HCT116 (cell line): ENCODE data around the gene GDPD1. TPM values are rescaled to one million over a fixed set of nuclear protein-coding genes. Genes with fewer than 3 reads are reported as not detected.

Experiments used
- ATAC-seq: fragments of 200-7000 bp; cut with Tn5 transposase; 2 replicates; pipeline ENCODE4 v1.9.1; 2020; ENCODE audit warnings: mild to moderate bottlenecking, moderate library complexity
- BruUV-seq: library from RNA; stranded (reverse); fragments of 400-500 nt; replicated peaks from 2 replicates; lab custom pipeline; 2021; lab: Mats Ljungman, UMichigan
- CTCF ChIA-PET: fragments of 300-600 bp; sonication (Branson Sonifier 250); formaldehyde crosslinking; loops from one replicate; lab custom pipeline; 2021; ENCODE audit warnings: antibody characterized with exemption; lab: Charles Lee
- POLR2A ChIA-PET: fragments of 300-600, 350-600 bp; sonication (Branson Sonifier 250); formaldehyde crosslinking; loops from one replicate; lab custom pipeline; 2021; ENCODE audit warnings: antibody characterized with exemption; lab: Charles Lee
- RAD21 ChIA-PET, 2 experiments: fragments of 300-600 bp; sonication (Branson Sonifier 250); formaldehyde crosslinking; loops; one replicate each; lab custom pipeline; 2023; ENCODE audit warnings: low total read pairs in 2 of 2; ENCODE audit not compliant: uncharacterized antibody in 2 of 2, unreplicated experiment in 2 of 2, low non-redundant PET in 1 of 2; lab: Charles Lee
- DNase-seq: peaks from one replicate; pipeline ENCODE4 v3.0.0-alpha.2; 2010; ENCODE audit warnings: low read depth, low spot score
- H2AFZ ChIP-seq: fragments of 200-600 bp; shearing (Covaris generic), sonication (generic); 2 replicates; pipeline ENCODE4 v1.6.1; 2017; ENCODE audit warnings: low read depth, mixed run types, mixed read lengths, antibody characterized with exemption, low read length; ENCODE audit not compliant: poor library complexity, severe bottlenecking
- H3K27ac ChIP-seq: 2 replicates; pipeline ENCODE4 v1.5.1; 2012; ENCODE audit warnings: low read depth, low read length
- H3K27me3 ChIP-seq: fragments of 200-600 bp; sonication (generic); 2 replicates; pipeline ENCODE4 v1.6.1; 2016; ENCODE audit warnings: mixed run types, low read length, mixed read lengths; ENCODE audit not compliant: insufficient read depth
- H3K36me3 ChIP-seq, 2 experiments: fragments of 200-500 bp in 1 of 2; fragments of 200-600 bp in 1 of 2; sonication (Bioruptor generic) in 1 of 2; sonication (generic) in 1 of 2; 2 replicates each; pipeline versions ENCODE4 v1.5.1 to v1.6.1; 2014 to 2016; ENCODE audit warnings: low read length in 2 of 2, inconsistent platforms in 1 of 2, mixed read lengths in 1 of 2, mixed run types in 1 of 2; ENCODE audit not compliant: insufficient read depth in 2 of 2, control insufficient read depth in 1 of 2
- H3K4me1 ChIP-seq, 2 experiments: fragments of 200-600 bp in 1 of 2; sonication (generic) in 1 of 2; 2 replicates each; pipeline versions ENCODE4 v1.5.1 to v1.6.1; 2012 to 2017; ENCODE audit warnings: low read length in 2 of 2, inconsistent platforms in 1 of 2, mild to moderate bottlenecking in 1 of 2, mixed read lengths in 1 of 2, mixed run types in 1 of 2, moderate library complexity in 1 of 2; ENCODE audit not compliant: insufficient read depth in 2 of 2, control insufficient read depth in 1 of 2
- H3K4me2 ChIP-seq: fragments of 200-600 bp; sonication (generic); 2 replicates; pipeline ENCODE4 v1.6.1; 2017; ENCODE audit warnings: mixed run types, low read length, mixed read lengths
- H3K4me3 ChIP-seq, 2 experiments: fragments of 200-600 bp in 1 of 2; sonication (generic) in 1 of 2; replicated peaks in 1 of 2; 2 replicates each; pipeline ENCODE4 v1.5.1; 2011 to 2016; ENCODE audit warnings: low read length in 2 of 2, control low read depth in 1 of 2, low read depth in 1 of 2, mild to moderate bottlenecking in 1 of 2, mixed read lengths in 1 of 2, mixed run types in 1 of 2
- H3K79me2 ChIP-seq: fragments of 200-600 bp; sonication (generic); 2 replicates; pipeline ENCODE4 v1.6.1; 2017; ENCODE audit warnings: mild to moderate bottlenecking, mixed run types, low read length, moderate library complexity, mixed read lengths; ENCODE audit not compliant: insufficient read depth
- H3K9ac ChIP-seq: fragments of 200-600 bp; sonication (generic); 2 replicates; pipeline ENCODE4 v1.6.1; 2016; ENCODE audit warnings: low read length, mixed read lengths
- H3K9me2 ChIP-seq: fragments of 200-600 bp; sonication (generic), shearing (Covaris generic); 2 replicates; pipeline ENCODE4 v1.6.1; 2017; ENCODE audit warnings: mixed run types, mild to moderate bottlenecking, moderate library complexity; ENCODE audit not compliant: insufficient read depth
- H3K9me3 ChIP-seq, 2 experiments: fragments of 200-500 bp in 1 of 2; fragments of 200-600 bp in 1 of 2; sonication (Bioruptor generic) in 1 of 2; sonication (generic) in 1 of 2; 2 replicates each; pipeline ENCODE4 v1.6.1; 2014 to 2017; ENCODE audit warnings: low read length in 2 of 2, mixed read lengths in 2 of 2, inconsistent platforms in 1 of 2, low read depth in 1 of 2, mild to moderate bottlenecking in 1 of 2, mixed run types in 1 of 2, moderate library complexity in 1 of 2; ENCODE audit not compliant: control insufficient read depth in 1 of 2, insufficient read depth in 1 of 2
- H4K20me1 ChIP-seq: fragments of 200-600 bp; sonication (generic), shearing (Covaris generic); 2 replicates; pipeline ENCODE4 v1.6.1; 2017; ENCODE audit warnings: mixed run types, mild to moderate bottlenecking, moderate library complexity; ENCODE audit not compliant: insufficient read depth
- CBX3 ChIP-seq: IDR thresholded peaks from 2 replicates; pipeline ENCODE4 v1.6.1; 2012; ENCODE audit warnings: low read depth
- CEBPB ChIP-seq: IDR thresholded peaks from 2 replicates; pipeline ENCODE4 v1.6.1; 2012; ENCODE audit warnings: low read depth
- EGR1 ChIP-seq: IDR thresholded peaks from 2 replicates; pipeline ENCODE4 v1.6.1; 2012; ENCODE audit warnings: low read depth
- ELF1 ChIP-seq: IDR thresholded peaks from 2 replicates; pipeline ENCODE4 v1.6.1; 2012; ENCODE audit warnings: low read depth, borderline replicate concordance
- EZH2phosphoT487 ChIP-seq: fragments of 200-600 bp; IDR thresholded peaks from 2 replicates; pipeline ENCODE4 v1.6.1; 2018; ENCODE audit warnings: antibody characterized with exemption, borderline replicate concordance
- FOSL1 ChIP-seq: IDR thresholded peaks from 2 replicates; pipeline ENCODE4 v1.6.1; 2012; ENCODE audit warnings: low read depth
- JUND ChIP-seq: IDR thresholded peaks from 2 replicates; pipeline ENCODE4 v1.6.1; 2012
- POLR2A ChIP-seq: IDR thresholded peaks from 2 replicates; pipeline ENCODE4 v1.7.0; 2011; ENCODE audit warnings: borderline replicate concordance; ENCODE audit not compliant: insufficient read depth, insufficient read length; ENCODE audit errors: extremely low read depth
- RAD21 ChIP-seq: IDR thresholded peaks from 2 replicates; pipeline ENCODE4 v1.6.1; 2012; ENCODE audit warnings: low read depth, mild to moderate bottlenecking
- SIN3A ChIP-seq: IDR thresholded peaks from 2 replicates; pipeline ENCODE4 v1.6.1; 2012; ENCODE audit warnings: low read depth
- SP1 ChIP-seq: IDR thresholded peaks from 2 replicates; pipeline ENCODE4 v1.6.1; 2012; ENCODE audit warnings: low read depth
- SRF ChIP-seq: IDR thresholded peaks from 2 replicates; pipeline ENCODE4 v1.6.1; 2012; ENCODE audit warnings: low read depth
- YY1 ChIP-seq: IDR thresholded peaks from 2 replicates; pipeline ENCODE4 v1.6.1; 2011; ENCODE audit warnings: low read length, low read depth, moderate library complexity, mild to moderate bottlenecking; ENCODE audit not compliant: insufficient replicate concordance; ENCODE audit errors: extremely low read depth
- ZNF274 ChIP-seq: fragments of 200-500 bp; sonication (Bioruptor generic); IDR thresholded peaks from 2 replicates; pipeline ENCODE4 v1.6.1; 2014; ENCODE audit warnings: mild to moderate bottlenecking, low read depth, low read length, inconsistent platforms
- intact Hi-C: fragments of 100-400 bp; cut with micrococcal nuclease; formaldehyde crosslinking; loops from 2 replicates; pipeline ENCODE4 v1.10.0; 2022
- total RNA-seq: library from RNA; stranded (reverse); gene quantifications from one replicate; pipeline ENCODE4 v1.2.1, GENCODE V29; 2021; ENCODE audit not compliant: unreplicated experiment
- TF ChIP-seq, protein P1 (sequence below): IDR thresholded peaks from 2 replicates; pipeline ENCODE4 v1.6.1; 2012
- TF ChIP-seq, protein P2 (sequence below): IDR thresholded peaks from 2 replicates; pipeline ENCODE4 v1.6.1; 2011; ENCODE audit warnings: mild to moderate bottlenecking, low read length, moderate library complexity; ENCODE audit not compliant: insufficient replicate concordance; ENCODE audit errors: extremely low read depth

The GDPD1 gene
- total RNA-seq, 1 experiment from 2014 or later = 13.7 TPM

GRCh38 chr17:59174671-59175070, 45.6 kb upstream of the GDPD1 start:
- no peak overlapping the region for H2AFZ ChIP-seq
- H3K36me3 ChIP-seq = peaks cover 21 to 26% of the 10 kb centered on the region in 2 experiments
- no peak overlapping the region for H3K9ac ChIP-seq
- POLR2A ChIA-PET = no interaction called here
- CTCF ChIA-PET = no interaction called here
- no peak overlapping the region for H3K4me3 ChIP-seq
- H3K4me2 ChIP-seq = no peak overlapping the region
- no peaks in the 10 kb centered on the region for H3K9me3 ChIP-seq
- DNase-seq = no peak
- H3K4me1 ChIP-seq = no peaks in the 10 kb centered on the region
- no peaks in the 10 kb centered on the region for H3K9me2 ChIP-seq
- no peak overlapping the region for H3K27ac ChIP-seq
- TF ChIP-seq FOSL1 = no peak
- TF ChIP-seq JUND = no peak
- TF ChIP-seq SIN3A = no peak
- TF ChIP-seq EGR1 = no peak
- TF ChIP-seq YY1 = no peak
- TF ChIP-seq CBX3 = no peak
- no peak for TF ChIP-seq RAD21
- no peak for TF ChIP-seq ELF1
- TF ChIP-seq, protein P1, sequence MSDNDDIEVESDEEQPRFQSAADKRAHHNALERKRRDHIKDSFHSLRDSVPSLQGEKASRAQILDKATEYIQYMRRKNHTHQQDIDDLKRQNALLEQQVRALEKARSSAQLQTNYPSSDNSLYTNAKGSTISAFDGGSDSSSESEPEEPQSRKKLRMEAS = no peak
- no peak for TF ChIP-seq EZH2phosphoT487
- TF ChIP-seq CEBPB = no peak
- TF ChIP-seq SRF = no peak
- no peak for TF ChIP-seq SP1
- TF ChIP-seq POLR2A = no peak
- RAD21 ChIA-PET = no interaction called here
- no peaks in the 10 kb centered on the region for H4K20me1 ChIP-seq
- no peak for ATAC-seq
- H3K27me3 ChIP-seq = no peaks in the 10 kb centered on the region
- intact Hi-C loops = no loop called here
- no TSS peak for BruUV-seq
- H3K79me2 ChIP-seq = peaks cover 2% of the 10 kb centered on the region

DNA sequence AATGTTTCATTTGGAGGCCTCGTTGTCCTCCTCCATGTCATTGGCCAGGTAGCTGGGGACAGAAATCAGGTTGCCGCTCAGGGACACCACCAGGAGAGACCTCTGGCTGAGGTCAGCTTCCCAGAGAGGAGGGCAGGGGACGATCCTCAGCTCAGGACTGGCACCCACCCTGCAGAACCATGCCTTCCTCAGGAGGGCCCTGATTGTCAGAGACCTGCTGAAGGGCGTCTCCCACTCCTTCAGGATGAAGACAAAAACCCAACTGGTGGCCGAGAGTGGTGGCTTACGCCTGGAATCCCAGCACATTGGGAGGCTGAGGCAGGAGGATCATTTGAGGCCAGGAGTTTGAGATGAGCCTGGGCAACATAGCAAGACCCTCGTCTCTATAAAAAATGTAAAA, 45.2 kb upstream of the GDPD1 start:
- no peaks in the 10 kb centered on the region for H3K9me3 ChIP-seq
- H3K27ac ChIP-seq = no peak overlapping the region
- intact Hi-C loops = no loop called here
- no peak overlapping the region for H3K4me2 ChIP-seq
- RAD21 ChIA-PET = no interaction called here
- H3K79me2 ChIP-seq = no peaks in the 10 kb centered on the region; the same call in none of the 2 replicates
- H2AFZ ChIP-seq = no peak overlapping the region
- no peak for ATAC-seq
- no peak overlapping the region for H3K9ac ChIP-seq
- H3K36me3 ChIP-seq = peaks cover 21 to 24% of the 10 kb centered on the region in 2 experiments
- CTCF ChIA-PET = no interaction called here
- no peaks in the 10 kb centered on the region for H3K9me2 ChIP-seq
- H4K20me1 ChIP-seq = no peaks in the 10 kb centered on the region
- POLR2A ChIA-PET = no interaction called here
- H3K4me3 ChIP-seq = no peak overlapping the region
- TF ChIP-seq, protein P2, sequence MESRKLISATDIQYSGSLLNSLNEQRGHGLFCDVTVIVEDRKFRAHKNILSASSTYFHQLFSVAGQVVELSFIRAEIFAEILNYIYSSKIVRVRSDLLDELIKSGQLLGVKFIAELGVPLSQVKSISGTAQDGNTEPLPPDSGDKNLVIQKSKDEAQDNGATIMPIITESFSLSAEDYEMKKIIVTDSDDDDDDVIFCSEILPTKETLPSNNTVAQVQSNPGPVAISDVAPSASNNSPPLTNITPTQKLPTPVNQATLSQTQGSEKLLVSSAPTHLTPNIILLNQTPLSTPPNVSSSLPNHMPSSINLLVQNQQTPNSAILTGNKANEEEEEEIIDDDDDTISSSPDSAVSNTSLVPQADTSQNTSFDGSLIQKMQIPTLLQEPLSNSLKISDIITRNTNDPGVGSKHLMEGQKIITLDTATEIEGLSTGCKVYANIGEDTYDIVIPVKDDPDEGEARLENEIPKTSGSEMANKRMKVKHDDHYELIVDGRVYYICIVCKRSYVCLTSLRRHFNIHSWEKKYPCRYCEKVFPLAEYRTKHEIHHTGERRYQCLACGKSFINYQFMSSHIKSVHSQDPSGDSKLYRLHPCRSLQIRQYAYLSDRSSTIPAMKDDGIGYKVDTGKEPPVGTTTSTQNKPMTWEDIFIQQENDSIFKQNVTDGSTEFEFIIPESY = no peak
- TF ChIP-seq ZNF274 = no peak
- TF ChIP-seq, protein P1 = no peak
- TF ChIP-seq SIN3A = no peak
- TF ChIP-seq EZH2phosphoT487 = no peak
- TF ChIP-seq YY1 = no peak
- TF ChIP-seq, all 23 proteins: peak for 0
- BruUV-seq = no TSS peak
- DNase-seq = no peak
- Histone ChIP-seq H3K27me3 (no peaks in the 10 kb centered on the region), H3K4me1 (no peaks in the 10 kb centered on the region)
